Keratinocyte (primary cell): Measurements from ENCODE around the gene TTC33.

Experiments
- EZH2 ChIP-seq: IDR thresholded peaks from one replicate; pipeline ENCODE4 v1.6.1; 2012; ENCODE audit warnings: inconsistent platforms, mild to moderate bottlenecking, low read length, moderate library complexity
- TF ChIP-seq, protein P1 (sequence below), 3 experiments: IDR thresholded peaks in 1 of 3; conservative IDR thresholded peaks in 1 of 3; optimal IDR thresholded peaks in 1 of 3; 2 replicates in 2 of 3; 3 replicates in 1 of 3; pipeline versions ENCODE3 to v1.5.1; 2011; ENCODE audit warnings: low read length in 3 of 3, mild to moderate bottlenecking in 3 of 3, moderate library complexity in 2 of 3, control low read depth in 1 of 3, inconsistent platforms in 1 of 3; ENCODE audit not compliant: insufficient read depth in 2 of 3; ENCODE audit errors: extremely low read depth in 1 of 3

- TF ChIP-seq EZH2 = no peak
- TF ChIP-seq, protein P1, sequence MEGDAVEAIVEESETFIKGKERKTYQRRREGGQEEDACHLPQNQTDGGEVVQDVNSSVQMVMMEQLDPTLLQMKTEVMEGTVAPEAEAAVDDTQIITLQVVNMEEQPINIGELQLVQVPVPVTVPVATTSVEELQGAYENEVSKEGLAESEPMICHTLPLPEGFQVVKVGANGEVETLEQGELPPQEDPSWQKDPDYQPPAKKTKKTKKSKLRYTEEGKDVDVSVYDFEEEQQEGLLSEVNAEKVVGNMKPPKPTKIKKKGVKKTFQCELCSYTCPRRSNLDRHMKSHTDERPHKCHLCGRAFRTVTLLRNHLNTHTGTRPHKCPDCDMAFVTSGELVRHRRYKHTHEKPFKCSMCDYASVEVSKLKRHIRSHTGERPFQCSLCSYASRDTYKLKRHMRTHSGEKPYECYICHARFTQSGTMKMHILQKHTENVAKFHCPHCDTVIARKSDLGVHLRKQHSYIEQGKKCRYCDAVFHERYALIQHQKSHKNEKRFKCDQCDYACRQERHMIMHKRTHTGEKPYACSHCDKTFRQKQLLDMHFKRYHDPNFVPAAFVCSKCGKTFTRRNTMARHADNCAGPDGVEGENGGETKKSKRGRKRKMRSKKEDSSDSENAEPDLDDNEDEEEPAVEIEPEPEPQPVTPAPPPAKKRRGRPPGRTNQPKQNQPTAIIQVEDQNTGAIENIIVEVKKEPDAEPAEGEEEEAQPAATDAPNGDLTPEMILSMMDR (optimal IDR thresholded peaks at IDR 0.05 in 1 of 3, IDR thresholded peaks at IDR 0.05 in 1 of 3, conservative IDR thresholded peaks at IDR 0.05 in 1 of 3; ENCODE audit: extremely low read depth in 1 of 3, insufficient read depth in 2 of 3, low read length in 3 of 3) = no peak
Measured at GRCh38 chr5:40746703-40747102, 9.1 kb downstream of the TTC33 start.
